Endothelial cell of umbilical vein (primary cell): ENCODE data around the gene PPP1R13B. TPM values are rescaled to one million over a fixed set of nuclear protein-coding genes. Genes with fewer than 3 reads are reported as not detected.

Experiments
- BruUV-seq: library from RNA; stranded (reverse); fragments of 400-500 nt; replicated peaks from 2 replicates; lab custom pipeline; 2021; lab: Mats Ljungman, UMichigan
- CTCF ChIA-PET: fragments of 300-600, 350-600 bp; sonication (Branson Sonifier 250); formaldehyde crosslinking; loops from one replicate; lab custom pipeline; 2021; ENCODE audit warnings: antibody characterized with exemption, inconsistent platforms; lab: Charles Lee
- POLR2A ChIA-PET: fragments of 300-600, 350-600 bp; sonication (Branson Sonifier 250); formaldehyde crosslinking; loops from one replicate; lab custom pipeline; 2021; ENCODE audit warnings: antibody characterized with exemption, inconsistent platforms; lab: Charles Lee
- DNase-seq: peaks from one replicate; pipeline ENCODE4 v3.0.0-alpha.2; 2011; ENCODE audit warnings: low read depth, low spot score
- FAIRE-seq: peaks from 2 replicates; lab custom pipeline; 2011; peaks lifted over from hg19 to GRCh38; lab: Jason Lieb, UNC
- H2AFZ ChIP-seq: 2 replicates; pipeline ENCODE4 v1.6.0; 2012; ENCODE audit warnings: low read depth, low read length, control low read depth, inconsistent platforms
- H3K27ac ChIP-seq: 2 replicates; pipeline ENCODE4 v1.5.1; 2011; ENCODE audit warnings: low read depth, mild to moderate bottlenecking, control low read depth, low read length, moderate library complexity; ENCODE audit not compliant: insufficient read depth
- H3K27me3 ChIP-seq, 2 experiments: 2 replicates each; pipeline versions ENCODE4 v1.6.0 to v1.6.1; 2011; ENCODE audit warnings: low read length in 2 of 2, mixed read lengths in 1 of 2; ENCODE audit not compliant: control insufficient read depth in 2 of 2, insufficient read depth in 2 of 2
- H3K36me3 ChIP-seq, 2 experiments: 2 replicates in 1 of 2; 3 replicates in 1 of 2; pipeline ENCODE4 v1.5.1; 2011; ENCODE audit warnings: low read length in 2 of 2, mild to moderate bottlenecking in 1 of 2, moderate library complexity in 1 of 2; ENCODE audit not compliant: control insufficient read depth in 2 of 2, insufficient read depth in 2 of 2; ENCODE audit errors: extremely low read depth in 1 of 2
- H3K4me1 ChIP-seq: 3 replicates; pipeline ENCODE4 v1.5.1; 2011; ENCODE audit warnings: mild to moderate bottlenecking, low read length; ENCODE audit not compliant: control insufficient read depth, insufficient read depth; ENCODE audit errors: extremely low read depth
- H3K4me2 ChIP-seq: 2 replicates; pipeline ENCODE4 v1.6.1; 2011; ENCODE audit warnings: low read length, control low read depth, mixed read lengths; ENCODE audit not compliant: insufficient read depth
- H3K4me3 ChIP-seq, 3 experiments: fragments of 200-600 bp in 1 of 3; sonication (generic), shearing (Covaris generic) in 1 of 3; replicated peaks in 1 of 3; 2 replicates each; pipeline ENCODE4 v1.5.1; 2011 to 2016; ENCODE audit warnings: control low read depth in 3 of 3, low read length in 3 of 3, mild to moderate bottlenecking in 2 of 3, inconsistent platforms in 1 of 3, low read depth in 1 of 3, moderate library complexity in 1 of 3; ENCODE audit not compliant: insufficient read depth in 1 of 3
- H3K79me2 ChIP-seq: 2 replicates; pipeline ENCODE4 v1.6.0; 2012; ENCODE audit warnings: low read length, inconsistent platforms; ENCODE audit not compliant: control insufficient read depth, insufficient read depth
- H3K9ac ChIP-seq: replicated peaks from 2 replicates; pipeline ENCODE3; 2011; ENCODE audit warnings: low read length, control low read depth; ENCODE audit not compliant: insufficient read depth; ENCODE audit errors: extremely low read depth
- H3K9me1 ChIP-seq: replicated peaks from 3 replicates; pipeline ENCODE4 v1.6.0; 2011; ENCODE audit warnings: mild to moderate bottlenecking, low read length; ENCODE audit not compliant: control insufficient read depth, insufficient read depth; ENCODE audit errors: extremely low read depth
- H3K9me3 ChIP-seq: replicated peaks from 2 replicates; pipeline ENCODE4 v1.5.1; 2012; ENCODE audit warnings: low read length, inconsistent platforms; ENCODE audit not compliant: control insufficient read depth, insufficient read depth
- H4K20me1 ChIP-seq: replicated peaks from 2 replicates; pipeline ENCODE3; 2011; ENCODE audit warnings: mild to moderate bottlenecking, low read length; ENCODE audit not compliant: control insufficient read depth, insufficient read depth; ENCODE audit errors: extremely low read depth
- CTCF ChIP-seq, 2 donors: IDR thresholded peaks; 1 replicate in 1 of 2; 2 replicates in 1 of 2; pipeline ENCODE4 v1.5.1; 2011; ENCODE audit warnings: low read length in 2 of 2, mild to moderate bottlenecking in 2 of 2, moderate library complexity in 2 of 2, control low read depth in 1 of 2, inconsistent platforms in 1 of 2, low read depth in 1 of 2; ENCODE audit not compliant: insufficient read depth in 1 of 2; ENCODE audit errors: extremely low read depth in 1 of 2
- EZH2 ChIP-seq: IDR thresholded peaks from 2 replicates; pipeline ENCODE4 v1.6.1; 2012; ENCODE audit warnings: borderline replicate concordance, low read depth, mild to moderate bottlenecking, moderate library complexity, low read length, inconsistent platforms; ENCODE audit not compliant: severe bottlenecking
- FOS ChIP-seq: IDR thresholded peaks from 2 replicates; pipeline ENCODE4 v1.6.1; 2011; ENCODE audit warnings: mild to moderate bottlenecking, low read length, moderate library complexity, borderline replicate concordance; ENCODE audit not compliant: insufficient read depth
- GATA2 ChIP-seq: IDR thresholded peaks from 2 replicates; pipeline ENCODE4 v1.7.0; 2011; ENCODE audit warnings: low read depth, mild to moderate bottlenecking, moderate library complexity, mixed read lengths, low read length; ENCODE audit not compliant: insufficient read length, insufficient read depth
- JUN ChIP-seq: IDR thresholded peaks from 2 replicates; pipeline ENCODE4 v1.6.1; 2011; ENCODE audit warnings: borderline replicate concordance, low read depth; ENCODE audit not compliant: insufficient read length, insufficient read depth
- MYC ChIP-seq: IDR thresholded peaks from one replicate; pipeline ENCODE4 v1.6.1; 2011; ENCODE audit warnings: mild to moderate bottlenecking, low read depth, low read length
- POLR2A ChIP-seq: IDR thresholded peaks from 2 replicates; pipeline ENCODE4 v1.6.1; 2012; ENCODE audit warnings: low read depth, mild to moderate bottlenecking, control low read depth, low read length
- POLR2AphosphoS5 ChIP-seq: IDR thresholded peaks from 2 replicates; pipeline ENCODE4 v1.6.1; 2012; ENCODE audit warnings: low read depth, mild to moderate bottlenecking, control low read depth, low read length, moderate library complexity; ENCODE audit not compliant: insufficient read depth
- dilution Hi-C: fragments of 300-500 bp; cut with MboI; formaldehyde crosslinking; loops from one replicate; pipeline ENCODE4 v1.15.0; 2019; ENCODE audit warnings: low sequenced_read_pairs; ENCODE audit not compliant: extremely low pct_ligation_motif_present
- intact Hi-C: fragments of 100-400 bp; cut with micrococcal nuclease; formaldehyde crosslinking; loops from one replicate; pipeline ENCODE4 v1.10.0; 2022
- polyA plus RNA-seq, 4 experiments: library from polyadenylated mRNA; depleted of rRNA in 3 of 4; stranded (reverse) in 3 of 4; unstranded in 1 of 4; fragments of >200 nt; gene quantifications; 2 replicates each; pipeline versions ENCODE4 v1.2.1 to v1.2.3, GENCODE V29; 2011 to 2012; ENCODE audit warnings: missing spikeins in 1 of 4
- total RNA-seq: library from RNA; stranded (reverse); gene quantifications from 2 replicates; pipeline ENCODE4 v1.2.3, GENCODE V29; 2021
- TF ChIP-seq, protein P1 (sequence below): IDR thresholded peaks from 2 replicates; pipeline ENCODE4 v1.6.1; 2011; ENCODE audit not compliant: insufficient read depth, insufficient read length

Gene PPP1R13B
- total and polyA plus RNA-seq, 2 donors (not counting 3 experiments of a cell fraction or from before 2014, with no cell fraction given), result 10.0 to 30.0 TPM

- H3K9me3 ChIP-seq, result no peaks in the 10 kb centered on the region
- ChIA-PET CTCF (interaction anchor here (0.8 to 3.1 kb wide), 6 partner anchors 10 to 209 kb away, joined by 3 to 10 read pairs (median 4); partner anchors contain the start of genes XRCC3 and ZFYVE21), POLR2A (no interaction called here)
- no peaks in the 10 kb centered on the region for H3K27me3 ChIP-seq
- peaks cover 35% of the 10 kb centered on the region for H3K4me1 ChIP-seq
- H3K4me2 ChIP-seq, result peak overlapping the region; percentile 23
- FAIRE-seq (peak; percentile 92), DNase-seq (peak; percentile 86)
- H4K20me1 ChIP-seq, result no peaks in the 10 kb centered on the region
- BruUV-seq, result no TSS peak
- peaks cover 0 to 16% of the 10 kb centered on the region in 2 experiments for H3K36me3 ChIP-seq
- H3K27ac ChIP-seq, result peak overlapping the region; percentile 77
- intact Hi-C loops (loop anchor here (1.0 kb wide), 1 partner anchor 10 kb away; the partner anchor contains the start of genes XRCC3 and ZFYVE21), dilution Hi-C loops (no loop called here)
- H3K4me3 ChIP-seq, result no peak overlapping the region
- H3K9ac ChIP-seq, result peak overlapping the region; percentile 27
- H3K79me2 ChIP-seq, result no peaks in the 10 kb centered on the region
- TF ChIP-seq EZH2, result no peak
- TF ChIP-seq, protein P1, sequence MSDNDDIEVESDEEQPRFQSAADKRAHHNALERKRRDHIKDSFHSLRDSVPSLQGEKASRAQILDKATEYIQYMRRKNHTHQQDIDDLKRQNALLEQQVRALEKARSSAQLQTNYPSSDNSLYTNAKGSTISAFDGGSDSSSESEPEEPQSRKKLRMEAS, result peak; percentile 8
- H3K9me1 ChIP-seq, result no peaks in the 10 kb centered on the region
- H2AFZ ChIP-seq, result no peak overlapping the region
Observed at GRCh38 chr14:103705118-103705503, 142.3 kb downstream of the PPP1R13B start.

- H3K36me3 ChIP-seq, result peaks cover 0 to 20% of the 10 kb centered on the region in 2 experiments
- TF ChIP-seq, protein P1, result no peak
- TF ChIP-seq GATA2 (no peak), POLR2A (no peak), MYC (no peak), POLR2AphosphoS5 (no peak), FOS (no peak), JUN (no peak), EZH2 (no peak), CTCF (IDR thresholded peaks at IDR 0.05; ENCODE audit: extremely low read depth in 1 of 2, insufficient read depth in 1 of 2, low read depth in 1 of 2, low read length in 2 of 2) (no peak)
- ChIA-PET POLR2A (no interaction called here), CTCF (interaction anchor here (0.8 to 3.1 kb wide), 7 partner anchors 10 to 276 kb away, joined by 3 to 10 read pairs (median 4); partner anchors contain the start of genes XRCC3 and ZFYVE21)
- intact Hi-C loops, result loop anchor here (1.0 kb wide), 1 partner anchor 11 kb away; the partner anchor contains the start of genes XRCC3 and ZFYVE21
- H2AFZ ChIP-seq, result no peak overlapping the region
- peaks cover 35% of the 10 kb centered on the region for H3K4me1 ChIP-seq
- peak overlapping the region; percentile 77 for H3K27ac ChIP-seq
- no peaks in the 10 kb centered on the region for H3K9me1 ChIP-seq
- H3K9me3 ChIP-seq, result no peaks in the 10 kb centered on the region
- H3K27me3 ChIP-seq, result no peaks in the 10 kb centered on the region
- FAIRE-seq (no peak), DNase-seq (peak; percentile 66)
- peak overlapping the region; percentile 23 for H3K4me2 ChIP-seq
- no peaks in the 10 kb centered on the region for H4K20me1 ChIP-seq
- no peaks in the 10 kb centered on the region for H3K79me2 ChIP-seq
- H3K9ac ChIP-seq, result peak overlapping the region; percentile 27
- BruUV-seq, result TSS peak; percentile 57
- dilution Hi-C loops, result no loop called here
- no peak overlapping the region for H3K4me3 ChIP-seq
Observed at GRCh38 chr14:103704708-103705107, 142.7 kb downstream of the PPP1R13B start.
